ENCODE results near the gene CNTNAP5.

GRCh38 chr2:124165698-124166097 lies 140.6 kb downstream of the CNTNAP5 start:
- TF ChIP-seq EZH2 (IDR thresholded peaks at IDR 0.05) (no peak), POLR2AphosphoS5 (IDR thresholded peaks at IDR 0.05; ENCODE audit: borderline replicate concordance, low read depth, low read length) (no peak)
